GM13976 (cell line): Measurements from ENCODE around the gene BCL11B.

Experiments
- DNase-seq: peaks from one replicate; pipeline ENCODE4 v3.0.0; 2012; ENCODE audit warnings: low spot score
- in situ Hi-C: fragments of 300-500 bp; cut with MboI; formaldehyde crosslinking; loops from one replicate; pipeline ENCODE4 v1.12.0; 2022; ENCODE audit warnings: low sequenced_read_pairs, mixed read lengths, inconsistent platforms; ENCODE audit not compliant: unreplicated experiment
- TF ChIP-seq, protein P1 (sequence below): IDR thresholded peaks from 2 replicates; pipeline ENCODE4 v1.5.1; 2012; ENCODE audit warnings: borderline replicate concordance, mild to moderate bottlenecking; ENCODE audit not compliant: insufficient read depth; ENCODE audit errors: extremely low read depth, missing control alignments, control extremely low read depth

Gene BCL11B

DNA sequence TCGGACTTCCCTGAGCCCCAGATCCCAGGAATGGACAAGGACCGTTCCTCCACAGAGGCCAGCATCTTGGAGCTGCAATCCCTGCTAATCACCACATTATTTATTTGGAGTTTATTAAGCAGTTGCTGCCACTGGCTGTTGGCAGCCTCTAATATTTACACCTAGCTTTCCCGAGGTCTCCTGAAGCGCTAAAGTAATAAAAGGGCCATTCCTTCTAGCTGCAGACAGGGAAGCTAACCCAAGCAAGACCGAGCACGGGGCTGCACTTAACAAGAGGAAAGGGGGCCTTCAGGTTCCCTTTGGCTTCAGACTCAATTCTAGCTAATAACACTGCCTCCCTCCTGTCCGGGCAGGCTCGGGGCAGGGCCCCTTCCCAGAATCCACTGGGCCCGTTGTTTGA is 63.7 kb downstream of the BCL11B start:
- DNase-seq = no peak
- in situ Hi-C loops = no loop called here
- TF ChIP-seq, protein P1, sequence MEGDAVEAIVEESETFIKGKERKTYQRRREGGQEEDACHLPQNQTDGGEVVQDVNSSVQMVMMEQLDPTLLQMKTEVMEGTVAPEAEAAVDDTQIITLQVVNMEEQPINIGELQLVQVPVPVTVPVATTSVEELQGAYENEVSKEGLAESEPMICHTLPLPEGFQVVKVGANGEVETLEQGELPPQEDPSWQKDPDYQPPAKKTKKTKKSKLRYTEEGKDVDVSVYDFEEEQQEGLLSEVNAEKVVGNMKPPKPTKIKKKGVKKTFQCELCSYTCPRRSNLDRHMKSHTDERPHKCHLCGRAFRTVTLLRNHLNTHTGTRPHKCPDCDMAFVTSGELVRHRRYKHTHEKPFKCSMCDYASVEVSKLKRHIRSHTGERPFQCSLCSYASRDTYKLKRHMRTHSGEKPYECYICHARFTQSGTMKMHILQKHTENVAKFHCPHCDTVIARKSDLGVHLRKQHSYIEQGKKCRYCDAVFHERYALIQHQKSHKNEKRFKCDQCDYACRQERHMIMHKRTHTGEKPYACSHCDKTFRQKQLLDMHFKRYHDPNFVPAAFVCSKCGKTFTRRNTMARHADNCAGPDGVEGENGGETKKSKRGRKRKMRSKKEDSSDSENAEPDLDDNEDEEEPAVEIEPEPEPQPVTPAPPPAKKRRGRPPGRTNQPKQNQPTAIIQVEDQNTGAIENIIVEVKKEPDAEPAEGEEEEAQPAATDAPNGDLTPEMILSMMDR = no peak

DNA sequence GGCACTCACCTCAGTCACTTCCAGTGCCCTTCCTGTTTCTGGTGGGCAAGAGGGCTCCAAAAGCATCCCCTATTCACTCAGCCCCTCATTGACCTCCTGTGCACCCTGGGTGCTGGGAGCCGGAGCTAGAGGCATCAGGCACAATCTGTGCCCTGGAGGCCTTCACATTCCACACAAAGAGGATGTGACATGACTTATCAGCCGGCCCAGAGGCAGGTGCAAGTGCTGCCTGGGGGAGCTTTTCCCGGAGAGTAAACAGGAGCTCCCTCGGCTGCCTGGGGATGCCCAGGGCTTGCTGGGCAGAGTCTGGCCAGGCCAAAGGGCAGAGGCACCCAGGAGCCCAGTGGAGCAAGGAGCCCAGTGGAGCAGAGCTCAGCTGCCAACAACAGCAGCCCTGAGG is 64.5 kb downstream of the BCL11B start:
- TF ChIP-seq, protein P1 = no peak
- in situ Hi-C loops = no loop called here
- DNase-seq = no peak

DNA sequence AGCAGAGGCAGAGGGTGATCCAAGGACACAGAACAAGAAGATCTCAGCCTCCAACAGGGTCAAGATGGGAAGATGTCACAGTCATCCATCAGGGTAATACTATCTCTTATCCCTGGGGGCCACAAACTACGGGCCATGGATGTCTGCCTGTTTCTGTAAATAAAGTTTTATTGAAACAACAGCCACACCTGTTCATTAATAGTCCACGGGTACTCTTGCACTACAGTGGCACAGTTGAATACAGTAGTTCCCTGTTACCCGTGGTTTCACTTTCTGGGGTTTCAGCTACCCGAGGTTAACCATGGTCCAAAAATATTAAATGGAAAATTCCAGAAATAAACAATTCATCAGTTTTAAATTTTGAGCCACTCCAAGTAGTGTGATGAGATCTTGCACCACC is 65.9 kb downstream of the BCL11B start:
- in situ Hi-C loops = no loop called here
- DNase-seq = no peak
- TF ChIP-seq, protein P1 = no peak

DNA sequence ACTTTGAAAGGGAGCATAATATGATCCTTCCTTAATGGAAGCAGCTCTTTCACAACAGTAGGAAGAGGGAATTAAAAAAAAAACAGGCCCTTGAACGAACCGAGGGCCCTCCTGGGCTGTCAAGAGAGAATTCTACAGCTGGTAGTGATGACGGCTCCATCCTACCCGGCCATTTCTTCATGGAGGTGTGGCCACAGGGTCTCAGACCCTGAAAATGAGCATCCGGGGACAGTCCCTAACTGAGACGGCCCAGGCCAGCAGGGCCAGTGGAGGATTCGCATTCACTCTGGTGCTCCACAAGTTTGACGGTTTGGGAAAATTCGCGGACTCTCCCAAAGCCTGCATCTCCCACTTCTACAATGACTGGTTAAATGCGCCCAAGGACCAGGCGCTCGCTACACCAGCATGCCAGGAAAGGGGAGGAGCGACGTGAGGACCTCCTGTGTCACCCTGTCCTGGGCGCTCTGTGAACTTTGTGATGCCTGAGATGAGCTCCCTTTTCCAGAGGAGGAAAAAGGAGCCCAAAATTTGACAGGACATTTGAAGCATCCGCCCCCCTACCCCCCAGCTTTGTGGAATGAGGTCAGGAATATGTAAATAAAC is 66.8 kb downstream of the BCL11B start:
- in situ Hi-C loops = no loop called here
- DNase-seq = no peak
- TF ChIP-seq, protein P1 = no peak

DNA sequence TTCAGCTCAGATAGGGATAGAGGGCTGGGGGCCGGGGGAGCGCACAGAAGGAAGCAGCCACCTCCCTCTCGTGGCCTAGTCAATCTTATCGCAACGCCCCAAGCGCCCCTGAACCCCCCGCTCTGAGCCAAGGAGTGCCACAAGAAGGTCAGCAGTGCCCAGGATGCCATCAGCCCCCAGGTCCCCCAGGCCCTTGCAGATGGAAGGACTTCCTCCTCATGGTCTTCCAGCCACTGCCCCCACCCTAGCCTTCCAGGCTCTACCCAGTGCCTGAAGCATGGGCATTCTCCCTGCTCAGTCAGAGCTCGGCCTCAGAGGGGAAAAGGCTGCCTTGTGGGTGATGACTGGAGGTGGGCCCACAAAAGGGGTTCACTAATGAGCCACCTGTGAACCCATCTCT is 68.2 kb downstream of the BCL11B start:
- in situ Hi-C loops = no loop called here
- DNase-seq = no peak
- TF ChIP-seq, protein P1 = no peak

DNA sequence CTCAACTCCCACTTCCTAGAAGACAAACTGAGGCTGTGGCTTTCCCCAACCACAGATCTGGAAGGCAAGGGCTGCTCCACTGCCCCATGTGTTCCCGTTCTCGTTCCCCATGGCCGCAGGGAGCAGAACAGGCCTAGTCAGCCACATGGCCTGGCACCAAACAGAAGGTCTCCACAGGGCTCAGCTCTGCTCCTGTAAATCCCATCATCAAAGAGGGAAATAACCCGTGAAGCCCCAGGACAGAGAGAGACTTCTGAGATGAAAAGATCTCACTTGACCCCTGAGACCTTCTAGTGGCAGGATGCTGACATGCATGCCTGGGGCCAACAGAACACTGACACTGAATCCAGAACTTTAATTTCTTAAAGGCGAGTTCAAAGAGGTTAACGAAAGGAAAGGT is 68.9 kb downstream of the BCL11B start:
- DNase-seq = no peak
- in situ Hi-C loops = no loop called here
- TF ChIP-seq, protein P1 = no peak
